Testis (tissue), 2 donors: ENCODE measurements around the gene SBF1.

Experiments used
- CTCF ChIP-seq, 3 experiments: fragments of 450-650 bp in 2 of 3; fragments of 200-600 bp in 1 of 3; sonication (generic) in 1 of 3; IDR thresholded peaks; one replicate each; pipeline ENCODE4 v1.5.1; 2016 to 2019; ENCODE audit warnings: antibody characterized with exemption in 3 of 3, mild to moderate bottlenecking in 2 of 3, moderate library complexity in 1 of 3
- POLR2A ChIP-seq: fragments of 450-650 bp; IDR thresholded peaks from one replicate; pipeline ENCODE4 v1.6.1; 2017; ENCODE audit warnings: antibody characterized with exemption, mild to moderate bottlenecking, moderate library complexity

GRCh38 chr22:50461536-50461935 lies 13.3 kb downstream of the SBF1 start:
- TF ChIP-seq CTCF (IDR thresholded peaks at IDR 0.05) = no peak
- no peak for TF ChIP-seq POLR2A
